ENCODE results near the gene BATF2. TPM values are rescaled to one million over a fixed set of nuclear protein-coding genes. Genes with fewer than 3 reads are reported as not detected.

Gene BATF2
- total RNA-seq, 1 experiment from 2014 or later = 0.51 TPM

GRCh38 chr11:64963072-64963631 is 33.6 kb downstream of the BATF2 start:
- Histone ChIP-seq H3K9me3 (replicated peaks) (no peaks in the 10 kb centered on the region), H3K4me3 (no peak overlapping the region), H3K27me3 (no peaks in the 10 kb centered on the region; the same call in 1 of the 2 replicates), H3K27ac (no peak overlapping the region), H3K36me3 (no peaks in the 10 kb centered on the region), H3K4me1 (no peaks in the 10 kb centered on the region)
- DNase-seq = no peak

- Histone ChIP-seq H3K36me3 (no peaks in the 10 kb centered on the region), H3K4me1 (no peaks in the 10 kb centered on the region), H3K4me3 (no peak overlapping the region), H3K27me3 (no peaks in the 10 kb centered on the region; the same call in 1 of the 2 replicates), H3K27ac (no peak overlapping the region), H3K9me3 (replicated peaks) (no peaks in the 10 kb centered on the region)
- DNase-seq = no peak
These were observed 36.1 kb downstream of the BATF2 start for GRCh38 chr11:64960719-64961118.

GRCh38 chr11:64959498-64959897 is 37.3 kb downstream of the BATF2 start:
- H3K36me3 ChIP-seq = no peaks in the 10 kb centered on the region
- no peak for DNase-seq
- H3K27me3 ChIP-seq = no peaks in the 10 kb centered on the region; the same call in 1 of the 2 replicates
- no peaks in the 10 kb centered on the region for H3K4me1 ChIP-seq
- H3K4me3 ChIP-seq = no peak overlapping the region
- no peaks in the 10 kb centered on the region for H3K9me3 ChIP-seq (replicated peaks)
- no peak overlapping the region for H3K27ac ChIP-seq

GRCh38 chr11:64954201-64954600 is 42.6 kb downstream of the BATF2 start:
- Histone ChIP-seq H3K27me3 (peaks cover 3% of the 10 kb centered on the region; the same call in 1 of the 2 replicates), H3K36me3 (no peaks in the 10 kb centered on the region), H3K4me3 (no peak overlapping the region), H3K27ac (no peak overlapping the region), H3K9me3 (replicated peaks) (no peaks in the 10 kb centered on the region), H3K4me1 (no peaks in the 10 kb centered on the region)
- no peak for DNase-seq

GRCh38 chr11:64951529-64951928 is 45.2 kb downstream of the BATF2 start:
- H3K27me3 ChIP-seq = peaks cover 3% of the 10 kb centered on the region; the same call in 1 of the 2 replicates
- no peak for DNase-seq
- no peaks in the 10 kb centered on the region for H3K36me3 ChIP-seq
- no peak overlapping the region for H3K27ac ChIP-seq
- no peaks in the 10 kb centered on the region for H3K4me1 ChIP-seq
- H3K4me3 ChIP-seq = no peak overlapping the region
- H3K9me3 ChIP-seq (replicated peaks) = no peaks in the 10 kb centered on the region

- Histone ChIP-seq H3K4me3 (no peak overlapping the region), H3K27ac (no peak overlapping the region), H3K9me3 (replicated peaks) (no peaks in the 10 kb centered on the region), H3K36me3 (no peaks in the 10 kb centered on the region), H3K27me3 (peaks cover 3% of the 10 kb centered on the region; the same call in 1 of the 2 replicates), H3K4me1 (no peaks in the 10 kb centered on the region)
- no peak for DNase-seq
These were observed 49.5 kb downstream of the BATF2 start for GRCh38 chr11:64947208-64947814.

Other genes starting within 250 kb of the BATF2 start
- gene PYGM, start 237.0 kb downstream of the BATF2 start, total RNA-seq (2014; rRNA removed; shearing (Covaris generic)) = 7.0 and 8.0 TPM in 2 replicates
- 113 and 117 TPM in 2 replicates for gene SF1, start 218.4 kb downstream of the BATF2 start, total RNA-seq (2014; rRNA removed; shearing (Covaris generic))
- gene MAP4K2, start 193.8 kb downstream of the BATF2 start, total RNA-seq (2014; rRNA removed; shearing (Covaris generic)) = 8.9 and 9.6 TPM in 2 replicates
- gene MEN1, start 186.4 kb downstream of the BATF2 start, total RNA-seq (2014; rRNA removed; shearing (Covaris generic)) = 25.9 and 26.3 TPM in 2 replicates
- 0.03 and 0.10 TPM in 2 replicates for gene CDC42BPG, start 152.3 kb downstream of the BATF2 start, total RNA-seq (2014; rRNA removed; shearing (Covaris generic))
- 43.4 and 45.0 TPM in 2 replicates for gene EHD1, start 118.3 kb downstream of the BATF2 start, total RNA-seq (2014; rRNA removed; shearing (Covaris generic))
- gene ATG2A, start 79.8 kb downstream of the BATF2 start, total RNA-seq (2014; rRNA removed; shearing (Covaris generic)) = 6.2 and 7.4 TPM in 2 replicates
- gene PPP2R5B, start 72.3 kb downstream of the BATF2 start, total RNA-seq (2014; rRNA removed; shearing (Covaris generic)) = 4.7 and 6.4 TPM in 2 replicates
- gene GPHA2, start 61.1 kb downstream of the BATF2 start, total RNA-seq (2014; rRNA removed; shearing (Covaris generic)) = not detected in 2 replicates
- not detected in 2 replicates for gene MAJIN, start 24.9 kb downstream of the BATF2 start, total RNA-seq (2014; rRNA removed; shearing (Covaris generic))
- gene ARL2, start 17.2 kb upstream of the BATF2 start, total RNA-seq (2014; rRNA removed; shearing (Covaris generic)) = 80.9 and 94.8 TPM in 2 replicates
- gene SNX15, start 30.5 kb upstream of the BATF2 start, total RNA-seq (2014; rRNA removed; shearing (Covaris generic)) = 13.8 and 14.8 TPM in 2 replicates
- 15.0 TPM in 2 replicates for gene SAC3D1, start 44.2 kb upstream of the BATF2 start, total RNA-seq (2014; rRNA removed; shearing (Covaris generic))
- gene NAALADL1, start 61.6 kb upstream of the BATF2 start, total RNA-seq (2014; rRNA removed; shearing (Covaris generic)) = not detected in 2 replicates
- gene CDCA5, start 87.1 kb upstream of the BATF2 start, total RNA-seq (2014; rRNA removed; shearing (Covaris generic)) = 80.6 and 87.3 TPM in 2 replicates
- 17.6 and 19.2 TPM in 2 replicates for gene ZFPL1, start 87.3 kb upstream of the BATF2 start, total RNA-seq (2014; rRNA removed; shearing (Covaris generic))
- 59.6 and 86.6 TPM in 2 replicates for gene VPS51, start 99.2 kb upstream of the BATF2 start, total RNA-seq (2014; rRNA removed; shearing (Covaris generic))
- 2.9 and 3.7 TPM in 2 replicates for gene TM7SF2, start 114.9 kb upstream of the BATF2 start, total RNA-seq (2014; rRNA removed; shearing (Covaris generic))
- gene ZNHIT2, start 120.7 kb upstream of the BATF2 start, total RNA-seq (2014; rRNA removed; shearing (Covaris generic)) = 8.3 and 9.4 TPM in 2 replicates
- 281 and 356 TPM in 2 replicates for gene FAU, start 125.2 kb upstream of the BATF2 start, total RNA-seq (2014; rRNA removed; shearing (Covaris generic))
- 51.5 and 58.9 TPM in 2 replicates for gene MRPL49, start 125.3 kb upstream of the BATF2 start, total RNA-seq (2014; rRNA removed; shearing (Covaris generic))
- 7.8 and 8.4 TPM in 2 replicates for gene SYVN1, start 137.5 kb upstream of the BATF2 start, total RNA-seq (2014; rRNA removed; shearing (Covaris generic))
- 0.18 TPM in 1 of 2 replicates, not detected in the other for gene SPDYC, start 173.3 kb upstream of the BATF2 start, total RNA-seq (2014; rRNA removed; shearing (Covaris generic))
- gene CAPN1, start 185.0 kb upstream of the BATF2 start, total RNA-seq (2014; rRNA removed; shearing (Covaris generic)) = 41.1 and 49.4 TPM in 2 replicates